ENCODE results near the gene TSACC.
A peak's percentile ranks its signal among the peaks of the same experiment; 100 is the strongest.

Gene TSACC

DNA sequence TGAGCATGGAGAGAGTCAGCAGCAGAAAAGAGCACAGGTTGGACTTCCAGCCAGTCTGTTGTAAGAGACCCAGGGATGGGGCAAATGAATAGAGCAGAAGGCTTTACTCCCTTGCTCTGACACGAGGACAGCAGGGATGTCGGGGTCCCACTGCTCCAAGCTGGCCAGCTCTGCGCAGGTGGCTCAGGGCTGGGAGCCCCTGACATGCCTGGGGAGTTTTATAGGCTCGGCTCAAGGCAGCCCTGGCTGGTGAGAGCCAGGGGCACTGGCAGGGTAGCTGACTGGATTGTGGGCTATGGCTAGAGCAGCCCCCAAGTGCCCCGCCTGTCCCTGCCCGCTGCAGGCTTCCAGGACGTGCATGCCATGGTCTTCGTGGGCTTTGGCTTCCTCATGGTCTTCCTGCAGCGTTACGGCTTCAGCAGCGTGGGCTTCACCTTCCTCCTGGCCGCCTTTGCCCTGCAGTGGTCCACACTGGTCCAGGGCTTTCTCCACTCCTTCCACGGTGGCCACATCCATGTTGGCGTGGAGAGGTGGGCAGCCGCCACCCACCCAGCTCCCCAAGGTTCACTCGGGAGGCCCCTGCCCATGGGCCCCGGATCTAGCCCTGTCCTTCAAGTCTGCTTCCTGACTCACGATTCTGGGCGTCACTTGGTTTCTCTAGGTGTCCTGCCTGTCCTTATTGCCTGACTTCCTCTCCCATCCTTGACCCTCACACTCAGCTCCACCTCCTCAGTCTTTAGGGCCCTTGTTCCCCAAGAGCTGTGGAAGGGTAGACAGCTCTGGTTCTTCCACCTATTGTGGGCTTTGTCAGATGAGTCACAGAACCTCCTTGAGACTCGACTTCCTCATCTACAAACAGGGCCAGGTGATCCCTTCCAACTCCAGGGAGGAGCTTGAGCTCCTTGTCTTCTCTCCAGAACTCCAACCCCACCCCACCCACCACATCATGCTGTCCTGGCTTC, 38.9 kb downstream of the TSACC start:
- DNase-seq = no peak

GRCh38 chr1:156378557-156378956, 40.2 kb downstream of the TSACC start:
- DNase-seq = no peak

DNA sequence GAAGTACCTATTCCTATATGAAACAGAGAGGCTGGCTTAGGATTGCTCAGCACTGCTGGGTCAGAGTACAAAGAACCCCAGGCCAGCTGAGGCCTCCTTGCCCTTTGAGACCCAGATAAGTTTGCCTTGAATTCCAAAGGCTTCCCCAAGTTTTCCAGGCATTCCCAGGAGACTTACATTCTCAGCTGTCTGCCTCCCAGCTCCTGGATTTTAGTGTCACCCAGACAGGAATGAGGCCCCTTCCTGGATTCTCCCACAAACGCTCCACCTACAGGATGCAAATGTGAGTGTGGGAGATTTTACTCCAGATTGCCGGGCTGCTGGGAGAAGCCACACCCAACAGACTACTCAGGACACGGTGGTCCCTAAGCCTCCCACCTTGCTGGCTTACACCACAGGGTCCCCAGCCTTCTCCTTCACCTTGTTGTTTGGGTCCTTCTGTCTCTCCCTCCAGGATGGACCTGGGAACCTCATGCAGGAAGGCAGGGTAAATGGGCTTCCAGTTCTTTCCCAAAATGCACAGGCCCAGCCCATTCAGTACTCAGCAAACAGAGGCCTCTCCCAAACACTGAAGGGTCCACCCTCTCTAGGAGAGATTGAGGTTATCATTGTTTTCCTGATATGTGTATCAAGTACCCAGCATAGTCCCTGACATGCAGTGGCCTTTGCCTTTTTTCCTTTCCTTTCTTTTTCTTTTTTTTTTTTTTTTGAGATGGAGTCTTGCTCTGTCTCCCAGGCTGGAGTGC, 41.3 kb downstream of the TSACC start:
- DNase-seq = peak; percentile 44

DNA sequence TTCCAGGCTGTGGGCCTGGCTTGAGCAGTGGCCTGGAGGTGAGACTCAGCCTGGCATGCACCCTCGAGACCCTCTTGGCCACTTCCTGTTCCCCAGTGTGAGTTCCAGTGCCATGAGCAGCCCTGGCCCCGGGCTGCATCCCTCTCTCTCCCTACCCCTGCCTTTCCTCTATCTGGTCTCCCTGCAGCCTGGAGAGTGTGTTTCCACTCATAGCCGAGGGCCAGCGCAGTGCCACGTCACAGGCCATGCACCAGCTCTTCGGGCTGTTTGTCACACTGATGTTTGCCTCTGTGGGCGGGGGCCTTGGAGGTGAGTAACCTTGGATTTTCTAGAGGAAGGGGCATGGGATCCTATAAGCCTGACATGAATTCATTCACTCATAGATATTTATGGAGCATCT, 44.2 kb downstream of the TSACC start:
- DNase-seq = no peak

DNA sequence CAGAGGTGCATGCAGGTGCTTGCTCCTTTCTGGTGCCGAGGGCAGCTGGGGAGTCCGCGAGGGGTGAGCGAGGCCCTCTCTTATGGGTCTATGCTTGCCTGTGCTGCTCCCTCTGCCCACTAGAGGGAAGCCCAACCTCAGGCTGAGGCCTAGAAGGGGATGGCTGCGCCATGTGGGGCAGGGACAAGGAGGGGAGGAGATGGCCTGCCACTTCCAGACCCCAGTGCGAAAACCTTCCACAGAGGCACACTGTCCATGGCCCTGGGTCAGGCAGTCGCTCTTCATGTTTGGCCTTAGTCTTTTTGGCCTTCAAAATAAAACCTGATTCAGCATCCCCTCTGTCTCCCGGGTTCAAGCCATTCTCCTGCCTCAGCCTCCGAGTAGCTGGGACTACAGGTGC, 44.7 kb downstream of the TSACC start:
- DNase-seq = peak; percentile 87

DNA sequence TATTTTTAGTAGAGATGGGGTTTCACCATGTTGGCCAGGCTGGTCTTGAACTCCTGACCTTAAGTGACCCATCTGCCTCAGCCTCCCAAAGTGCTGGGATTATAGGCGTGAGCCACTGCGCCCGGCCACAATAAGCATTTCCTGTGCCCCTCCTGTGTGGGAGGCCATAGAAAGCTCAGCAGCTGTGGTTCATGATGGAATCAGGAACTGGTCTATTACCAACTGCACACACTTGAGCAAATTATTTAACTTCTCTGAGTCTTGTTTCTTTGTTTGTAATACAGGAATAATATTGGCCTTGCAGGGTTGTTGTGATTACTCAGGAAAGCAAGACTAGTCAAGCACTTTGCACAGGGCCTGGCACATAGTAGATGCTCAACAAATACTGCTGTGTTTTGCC, 45.7 kb downstream of the TSACC start:
- DNase-seq = no peak

DNA sequence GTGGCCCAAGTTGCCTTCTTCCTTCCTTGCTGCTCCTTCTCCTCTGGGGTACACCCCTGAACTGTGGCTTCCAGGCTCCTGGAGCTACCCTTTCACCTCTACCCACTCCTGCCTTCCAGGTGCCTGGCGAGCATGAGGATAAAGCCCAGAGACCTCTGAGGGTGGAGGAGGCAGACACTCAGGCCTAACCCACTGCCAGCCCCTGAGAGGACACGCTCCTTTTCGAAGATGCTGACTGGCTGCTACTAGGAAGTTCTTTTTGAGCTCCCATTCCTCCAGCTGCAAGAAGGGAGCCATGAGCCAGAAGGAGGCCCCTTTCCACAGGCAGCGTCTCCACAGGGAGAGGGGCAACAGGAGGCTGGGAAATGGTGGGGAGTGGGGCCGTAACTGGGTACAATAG, 46.3 kb downstream of the TSACC start:
- no peak for DNase-seq

DNA sequence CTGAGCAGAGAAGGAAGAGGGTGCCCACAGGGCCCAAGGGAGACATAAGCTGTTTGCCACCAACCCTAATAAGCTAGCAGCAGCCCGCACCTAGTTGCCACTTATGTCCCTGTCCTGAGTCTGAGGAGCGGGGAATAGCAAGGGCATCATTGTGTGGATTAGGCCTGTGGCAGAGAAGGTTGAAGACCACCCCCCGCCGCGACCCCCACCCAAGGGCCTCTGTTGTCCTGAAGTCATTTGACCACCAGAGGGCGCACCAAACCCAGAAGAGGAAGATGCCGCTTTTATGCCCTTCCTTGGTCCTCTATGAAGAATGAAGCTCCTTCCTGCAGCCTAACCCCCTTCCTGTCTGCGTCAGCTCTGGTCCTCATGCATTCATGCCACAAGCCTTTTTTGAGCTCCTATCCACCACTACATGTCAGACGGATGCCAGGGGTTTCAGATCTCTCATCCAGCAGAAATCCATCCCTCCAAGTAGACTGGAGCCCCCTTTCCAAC, 47.3 kb downstream of the TSACC start:
- DNase-seq = peak; percentile 90

GRCh38 chr1:156386134-156386901, 48.0 kb downstream of the TSACC start:
- DNase-seq = no peak

DNA sequence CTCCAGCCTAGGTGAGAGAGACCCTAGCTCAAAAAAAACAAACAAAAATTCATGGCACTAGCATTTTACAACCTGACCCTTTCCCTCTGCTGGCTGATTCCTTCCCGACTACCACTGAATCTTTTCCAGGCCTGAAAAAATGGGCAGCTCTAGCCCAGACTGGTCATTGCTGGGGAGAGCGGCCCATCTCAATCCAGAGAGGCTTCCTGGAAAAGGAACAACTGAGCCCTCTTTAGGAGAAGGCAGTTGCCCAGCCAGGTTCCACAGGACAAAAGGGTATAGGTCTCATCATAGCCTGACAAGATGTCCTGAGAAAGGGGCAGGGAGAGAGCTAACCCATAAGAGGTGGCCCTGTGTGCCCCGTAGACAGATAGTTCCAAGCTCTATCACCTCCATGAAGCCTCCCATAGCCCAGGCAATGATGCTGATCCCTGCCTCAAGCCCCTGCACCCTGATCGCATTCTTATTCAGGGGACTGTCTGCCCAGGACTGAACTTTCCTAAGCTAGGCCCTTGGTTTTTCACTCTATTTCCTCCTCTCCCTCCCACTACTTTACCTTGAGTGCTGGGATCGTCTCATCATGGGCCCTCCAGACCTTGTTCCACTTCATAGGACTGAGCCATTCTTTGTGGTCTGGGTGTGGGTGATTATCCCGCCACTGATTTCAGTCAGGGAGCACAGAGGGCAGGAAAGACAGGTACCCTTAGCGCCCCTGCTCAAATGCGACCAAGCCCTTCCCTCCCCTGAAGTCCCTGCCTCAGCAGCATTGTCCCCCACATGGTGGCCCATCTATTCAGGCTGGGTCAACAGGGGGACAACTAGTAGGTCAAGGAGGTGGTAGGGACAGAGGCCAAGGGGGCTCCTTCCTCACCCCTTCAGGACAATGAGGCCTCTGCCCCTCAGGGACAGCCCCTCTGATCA, 48.9 kb downstream of the TSACC start:
- DNase-seq = no peak

- DNase-seq = no peak
These were observed 49.5 kb downstream of the TSACC start for GRCh38 chr1:156387870-156388173.

DNA sequence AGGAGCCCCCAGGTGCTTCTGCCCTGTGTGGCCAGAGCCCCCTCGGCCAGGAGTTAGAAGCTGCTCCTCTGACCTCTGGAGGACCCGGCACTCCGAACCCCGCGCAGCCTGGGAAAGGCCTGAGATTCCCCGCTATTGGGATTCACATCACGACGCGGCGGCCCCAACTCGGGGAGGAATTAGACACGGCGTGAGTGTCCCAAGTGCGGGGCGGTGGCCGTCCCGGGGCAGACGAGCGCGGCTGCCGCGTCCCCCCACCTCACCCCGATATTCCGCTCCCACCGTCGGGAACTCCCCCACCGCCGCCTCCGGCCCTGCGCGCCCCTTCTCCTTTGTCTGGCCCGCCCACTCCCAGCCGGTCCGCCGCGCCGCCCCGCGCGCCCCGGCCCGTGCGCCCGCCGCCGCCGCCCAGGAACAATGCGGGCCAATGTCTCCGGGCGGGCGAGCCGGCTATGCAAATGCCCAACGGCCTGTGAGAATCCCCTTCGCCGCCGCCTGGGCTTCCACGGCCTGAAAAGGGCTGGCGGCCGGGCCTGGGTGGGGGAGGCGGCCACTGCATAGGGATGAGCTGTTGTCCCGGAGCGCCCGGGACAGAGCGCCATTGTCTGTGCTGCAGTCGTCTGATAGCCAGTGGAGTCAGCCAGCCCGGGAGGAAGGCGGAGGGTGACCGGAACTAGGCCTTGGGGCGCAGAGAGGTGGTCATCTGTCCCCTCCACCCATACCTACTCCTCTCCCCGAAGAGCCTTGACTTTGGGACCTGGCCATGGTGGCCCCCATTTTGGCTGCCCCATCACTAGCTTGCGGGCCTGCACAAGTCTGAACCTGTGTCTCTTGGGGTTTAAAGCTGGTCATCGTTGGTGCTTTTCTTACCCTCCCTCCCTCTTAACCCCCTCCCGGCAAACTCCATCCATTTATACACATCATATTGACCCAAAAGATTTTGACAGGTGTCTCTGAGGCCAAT, 50.1 kb downstream of the TSACC start:
- DNase-seq = no peak

GRCh38 chr1:156389311-156389710, 51.0 kb downstream of the TSACC start:
- DNase-seq = no peak

- DNase-seq = no peak
These were observed 52.4 kb downstream of the TSACC start for GRCh38 chr1:156390469-156391365.

DNA sequence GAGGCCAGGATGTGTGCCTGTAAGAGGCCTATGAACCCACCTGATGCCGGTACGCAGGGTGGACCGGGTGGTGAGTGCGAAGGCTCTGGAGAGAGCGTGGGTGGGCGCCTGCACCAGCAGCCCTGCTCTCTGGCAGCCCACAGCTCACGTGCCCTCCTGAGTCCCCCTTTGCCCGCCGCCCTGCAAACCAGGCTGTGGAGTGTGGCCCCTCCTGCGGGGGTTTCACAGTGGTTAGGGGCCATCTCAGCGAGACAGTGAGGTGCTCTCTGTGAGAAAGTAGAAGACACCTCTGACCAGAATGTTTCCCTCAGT, 53.0 kb downstream of the TSACC start:
- no peak for DNase-seq

DNA sequence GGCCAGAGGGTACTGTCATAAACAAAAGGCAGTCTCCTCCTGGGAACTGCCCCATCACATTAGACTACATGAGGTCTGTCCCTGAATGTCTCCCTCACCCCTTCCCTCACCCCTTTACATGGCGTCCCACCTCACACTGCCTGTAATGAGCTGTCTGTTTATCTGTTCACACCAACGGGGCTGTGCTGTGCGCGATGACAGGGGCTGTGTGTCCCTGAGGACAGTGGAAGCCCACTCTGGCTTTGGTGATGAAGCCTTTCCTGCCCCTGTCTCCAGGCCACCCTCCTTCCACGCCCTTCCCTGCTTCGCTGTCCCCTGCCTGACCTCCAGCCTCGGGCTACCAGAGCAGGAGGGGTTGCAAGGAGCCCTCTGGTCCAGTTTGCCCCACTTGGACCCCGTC, 53.4 kb downstream of the TSACC start:
- no peak for DNase-seq

GRCh38 chr1:156392452-156392853, 54.1 kb downstream of the TSACC start:
- no peak for DNase-seq

DNA sequence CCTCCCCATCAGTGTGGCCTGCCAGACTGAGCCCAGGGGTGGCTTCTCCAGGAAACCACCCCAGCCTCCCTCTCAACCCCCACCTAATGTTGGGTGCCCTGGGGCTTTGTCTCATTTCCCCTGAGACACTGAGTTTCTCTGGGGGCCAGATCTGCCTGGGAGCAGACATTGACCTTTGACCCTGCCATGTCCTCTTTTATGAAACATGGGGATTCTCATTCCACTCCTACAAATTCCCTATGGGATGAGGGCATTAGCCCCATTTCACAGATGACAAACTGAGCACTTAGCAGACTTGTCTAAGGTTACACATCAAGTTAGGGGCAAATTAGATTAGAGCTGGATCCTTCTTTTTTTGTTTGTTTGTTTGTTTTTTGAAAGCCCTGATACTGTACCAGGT, 54.8 kb downstream of the TSACC start:
- no peak for DNase-seq

GRCh38 chr1:156394082-156394481, 55.8 kb downstream of the TSACC start:
- no peak for DNase-seq

DNA sequence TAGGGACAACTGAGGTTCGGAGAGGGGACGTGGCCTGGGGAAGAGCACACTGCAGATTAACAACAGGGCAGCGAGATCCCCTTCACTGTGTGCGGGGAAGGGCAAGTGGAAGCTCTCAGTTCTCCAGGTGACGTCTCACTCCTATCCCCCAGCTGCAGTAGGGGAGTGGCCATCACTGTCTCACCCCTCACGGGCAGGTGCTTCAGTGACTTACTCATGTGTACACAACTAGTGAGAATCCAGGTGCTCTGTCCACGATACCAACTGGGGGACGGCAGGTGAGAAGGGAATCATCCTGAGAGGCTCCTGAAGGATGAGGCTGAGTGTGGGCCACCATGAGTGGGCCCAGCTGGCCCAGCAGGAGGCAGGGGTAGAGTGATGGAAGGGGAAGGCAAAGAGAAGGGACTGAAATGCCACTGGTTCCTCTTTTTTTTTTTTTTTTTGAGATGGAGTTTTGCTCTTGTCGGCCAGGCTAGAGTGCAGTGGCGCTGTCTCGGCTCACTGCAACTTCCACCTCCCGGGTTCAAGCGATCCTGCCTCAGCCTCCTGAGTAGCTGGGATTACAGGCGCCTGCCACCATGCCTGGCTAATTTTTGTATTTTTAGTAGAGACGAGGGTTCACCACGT, 56.6 kb downstream of the TSACC start:
- no peak for DNase-seq

All from NCI-H1694 (cell line).